Stimulated activated CD8-positive, alpha-beta memory T cell treated with anti-CD3 and anti-CD28 coated beads, Interleukin-2, amount 100 ng/mL, for 1 hour (primary cell): ENCODE measurements around the gene CD1D.
"Not testable (repeated sequence)": the region's sequence is repeated elsewhere in the genome, so short reads cannot be mapped to it uniquely, and the experiment has no call there.

Source experiments
- DNase-seq, 2 donors: peaks; one replicate each; pipeline ENCODE4 v3.0.0-alpha.2; 2020; ENCODE audit warnings: low read depth in 2 of 2

Gene CD1D

DNA sequence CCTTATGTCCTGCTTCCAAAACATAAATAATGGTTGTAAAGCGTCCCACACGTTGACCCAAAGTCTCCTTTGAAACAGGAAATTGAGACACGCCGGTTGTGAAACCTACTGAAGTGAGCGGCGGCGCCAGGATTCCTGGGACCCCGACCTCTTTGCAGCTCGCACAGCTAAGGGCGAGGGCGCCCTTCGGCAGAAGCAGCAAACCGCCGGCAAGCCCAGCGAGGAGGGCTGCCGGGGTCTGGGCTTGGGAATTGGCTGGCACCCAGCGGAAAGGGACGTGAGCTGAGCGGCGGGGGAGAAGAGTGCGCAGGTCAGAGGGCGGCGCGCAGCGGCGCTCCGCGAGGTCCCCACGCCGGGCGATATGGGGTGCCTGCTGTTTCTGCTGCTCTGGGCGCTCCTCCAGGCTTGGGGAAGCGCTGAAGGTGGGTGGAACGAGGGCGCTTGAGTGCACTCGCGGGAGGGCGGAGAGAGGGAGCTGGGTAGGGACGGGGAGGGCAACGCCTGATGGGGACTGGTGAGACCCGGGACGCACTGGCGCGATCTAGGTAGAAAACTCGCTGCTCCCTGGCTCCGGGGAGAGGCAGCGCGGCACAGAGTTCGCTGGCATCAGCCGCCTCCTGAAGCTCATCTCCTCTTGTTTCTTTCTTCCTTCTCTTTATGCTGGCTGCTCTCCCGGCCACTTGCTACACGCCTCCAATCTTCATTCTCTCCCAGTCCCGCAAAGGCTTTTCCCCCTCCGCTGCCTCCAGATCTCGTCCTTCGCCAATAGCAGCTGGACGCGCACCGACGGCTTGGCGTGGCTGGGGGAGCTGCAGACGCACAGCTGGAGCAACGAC, at the start of gene CD1D:
TSS of gene CD1D (plus strand) at position 155 of the 836 bp plus-strand sequence. CDS start at position 362, 207 bp downstream.
- DNase-seq, result no peak

DNA sequence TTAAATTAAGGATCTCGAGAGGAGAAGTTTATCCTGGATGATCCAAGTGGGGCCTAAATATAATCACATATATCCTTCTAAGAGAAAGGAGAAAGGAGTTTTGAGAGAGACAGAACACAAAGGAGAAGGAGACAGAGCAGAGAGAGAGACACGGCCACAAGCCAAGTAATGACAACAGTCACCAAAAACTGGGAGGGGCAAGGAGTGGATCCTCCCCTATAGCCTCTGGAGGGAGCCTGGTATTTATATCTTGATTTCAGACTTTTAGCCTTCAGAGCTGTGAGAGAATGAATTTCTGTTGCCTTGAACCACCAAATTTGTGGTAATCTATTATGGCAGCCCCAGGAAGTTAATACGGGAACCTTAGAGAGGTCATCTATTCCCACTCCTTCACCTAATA, 49.5 kb upstream of the CD1D start:
- no peak for DNase-seq

DNA sequence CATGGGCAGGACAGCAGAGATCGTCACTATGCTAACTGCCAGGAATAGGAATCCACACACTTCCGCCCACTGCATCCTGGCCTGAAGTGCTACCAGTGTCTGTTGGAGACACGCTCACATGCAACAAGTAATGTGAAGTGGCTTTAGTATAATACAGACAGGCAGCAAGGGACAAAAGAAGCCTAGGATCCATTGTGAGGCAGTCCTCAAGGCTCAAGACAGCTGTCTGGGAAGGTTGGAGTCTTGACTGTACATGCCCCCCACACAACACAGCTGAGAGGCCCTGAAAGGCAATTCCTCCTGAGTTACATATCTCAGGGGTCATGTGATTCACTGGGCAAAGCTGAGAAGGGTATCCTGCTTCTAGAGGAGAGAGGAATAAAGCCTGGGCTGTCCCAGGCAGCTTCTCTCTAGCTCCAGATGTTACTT, 39.9 kb upstream of the CD1D start:
- DNase-seq, result no peak

DNA sequence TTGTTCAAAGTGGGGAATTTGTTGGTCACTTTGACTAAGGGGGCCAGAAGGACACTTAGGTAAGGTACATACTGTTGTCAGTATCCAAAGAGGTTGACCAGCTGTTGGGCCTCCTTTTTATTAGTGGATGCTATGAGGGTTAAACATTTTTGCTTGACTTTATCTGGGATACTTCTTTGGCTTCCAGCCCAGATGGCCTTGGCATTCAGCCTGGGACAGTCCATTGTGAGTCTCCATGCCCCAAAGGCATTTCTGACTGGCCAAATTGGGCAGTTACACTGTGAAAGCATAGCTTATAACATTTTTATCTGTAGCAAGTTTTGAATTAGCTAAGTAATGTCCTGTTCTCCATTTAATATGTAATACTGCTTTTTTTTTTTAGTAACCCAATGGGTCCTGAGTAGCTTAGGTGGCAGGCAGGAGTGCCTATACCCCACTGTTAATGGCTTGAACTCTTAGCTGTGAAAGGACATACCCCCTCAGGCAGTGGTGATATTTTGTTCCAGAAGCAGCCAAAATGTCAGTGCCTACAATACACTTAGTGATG, 35.4 kb upstream of the CD1D start:
- no peak for DNase-seq

DNA sequence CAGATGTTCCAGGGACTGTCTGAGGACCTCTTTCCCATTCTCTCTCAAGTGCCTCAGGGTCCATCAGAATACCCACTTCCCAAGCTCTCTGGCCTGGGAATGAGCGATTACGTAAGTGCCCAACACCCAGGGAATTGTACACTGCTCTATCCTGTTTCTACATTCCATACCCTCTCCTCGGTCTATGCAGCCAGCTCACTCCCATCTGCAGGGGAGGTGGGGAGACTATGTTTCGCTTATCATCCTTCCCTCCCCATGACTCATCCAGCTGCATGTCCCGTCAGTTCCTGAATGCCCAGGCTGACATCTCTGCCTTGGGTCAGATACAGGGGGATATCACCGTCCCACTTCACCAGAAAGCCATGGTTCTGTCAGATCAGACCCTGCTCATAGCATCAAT, 34.5 kb upstream of the CD1D start:
- no peak for DNase-seq

DNA sequence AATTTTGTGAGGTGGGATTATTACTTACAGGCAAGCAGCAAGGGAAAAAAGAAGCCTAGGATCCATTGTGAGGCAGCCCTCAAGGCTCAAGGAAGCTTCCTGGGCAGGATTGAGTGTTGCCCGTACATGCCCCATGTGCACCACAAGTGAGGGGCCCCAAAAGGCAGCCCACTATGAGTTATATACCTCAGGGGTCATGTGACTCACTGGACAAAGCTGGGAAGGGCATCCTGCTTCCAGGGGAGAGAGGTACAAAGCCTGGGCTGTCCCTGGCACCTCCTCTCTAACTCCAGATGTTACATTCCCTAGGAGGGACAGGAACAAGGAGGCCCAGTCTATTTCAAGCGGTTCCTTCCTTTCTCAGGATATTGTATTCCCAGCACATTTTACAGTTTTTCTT, 34.0 kb upstream of the CD1D start:
- DNase-seq, result no peak

DNA sequence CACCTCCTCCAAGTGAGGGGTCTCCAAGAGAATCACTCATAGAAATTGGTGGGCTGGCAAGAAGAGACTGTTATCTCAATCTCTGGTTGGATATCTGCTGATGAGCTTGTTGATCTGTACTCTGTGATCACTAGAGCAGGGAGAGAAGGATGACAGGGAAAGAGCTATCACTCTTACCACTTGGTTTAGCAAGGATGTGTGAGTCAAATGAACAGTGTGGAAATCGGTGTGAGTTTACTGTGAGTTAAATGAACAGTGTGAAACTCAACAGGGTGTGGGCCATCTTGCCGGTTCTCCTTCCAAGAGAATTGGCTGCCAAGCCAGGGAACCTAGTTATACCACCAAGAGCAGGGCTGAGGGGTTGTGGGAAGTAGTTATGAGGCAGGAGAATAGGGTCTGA, 33.3 kb upstream of the CD1D start:
- DNase-seq, result no peak

DNA sequence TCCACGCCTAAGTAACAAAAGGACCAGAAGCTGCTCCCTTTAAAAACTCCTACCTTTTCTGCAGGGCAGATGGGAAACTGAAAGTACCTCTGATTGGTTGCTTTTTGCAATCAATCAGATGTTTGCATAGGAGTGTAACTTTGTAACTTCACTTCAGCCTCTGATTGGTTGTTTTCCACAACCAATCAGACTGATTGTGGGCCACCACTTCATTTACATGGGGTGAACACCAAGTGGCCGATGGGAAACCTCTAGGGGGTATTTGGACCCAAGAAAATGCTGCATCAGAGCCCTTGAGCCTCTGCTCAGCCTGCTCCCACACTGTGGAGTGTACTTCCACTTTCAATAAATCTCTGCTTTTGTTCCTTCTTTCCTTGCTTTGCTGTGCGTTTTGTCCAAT, 32.8 kb upstream of the CD1D start:
- no peak for DNase-seq

DNA sequence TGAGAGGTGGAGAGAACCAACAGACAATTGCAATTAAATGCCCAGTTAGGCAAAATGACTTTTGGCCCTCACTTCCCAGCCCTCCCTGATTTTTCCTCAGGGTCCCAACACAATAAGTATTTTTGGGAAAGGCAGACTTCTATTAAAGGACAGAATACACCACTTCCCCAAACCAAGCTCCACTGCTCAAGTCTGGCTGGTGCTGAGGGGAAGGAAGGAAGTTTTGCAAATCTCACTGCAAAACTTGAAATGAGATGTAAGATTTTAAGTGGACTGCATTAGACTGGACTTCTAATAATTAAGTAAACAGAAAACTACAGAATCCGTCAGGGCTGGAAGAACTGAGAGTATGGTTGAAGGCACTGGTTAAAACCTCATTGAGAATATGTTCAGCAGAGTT, 32.2 kb upstream of the CD1D start:
- no peak for DNase-seq

DNA sequence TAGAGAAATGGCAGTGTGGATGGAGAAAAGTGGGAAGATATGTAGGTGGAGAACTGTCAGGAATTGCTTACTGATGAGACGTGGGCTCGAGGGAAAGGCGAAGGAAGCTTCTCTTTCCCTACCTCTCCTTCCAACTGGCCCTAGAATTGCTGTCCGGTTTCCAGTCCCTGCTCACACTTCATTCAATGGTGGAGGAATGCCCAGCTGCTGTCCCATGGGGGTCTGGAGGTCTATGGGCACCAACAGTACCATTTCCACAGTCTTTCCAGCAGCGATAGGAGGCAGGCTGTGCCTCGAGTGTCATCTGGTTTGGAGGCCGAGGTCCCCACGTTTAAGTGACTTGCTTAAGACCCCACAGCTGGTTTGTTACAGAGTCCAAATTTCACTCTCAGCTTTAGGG, 31.5 kb upstream of the CD1D start:
- DNase-seq, result no peak

DNA sequence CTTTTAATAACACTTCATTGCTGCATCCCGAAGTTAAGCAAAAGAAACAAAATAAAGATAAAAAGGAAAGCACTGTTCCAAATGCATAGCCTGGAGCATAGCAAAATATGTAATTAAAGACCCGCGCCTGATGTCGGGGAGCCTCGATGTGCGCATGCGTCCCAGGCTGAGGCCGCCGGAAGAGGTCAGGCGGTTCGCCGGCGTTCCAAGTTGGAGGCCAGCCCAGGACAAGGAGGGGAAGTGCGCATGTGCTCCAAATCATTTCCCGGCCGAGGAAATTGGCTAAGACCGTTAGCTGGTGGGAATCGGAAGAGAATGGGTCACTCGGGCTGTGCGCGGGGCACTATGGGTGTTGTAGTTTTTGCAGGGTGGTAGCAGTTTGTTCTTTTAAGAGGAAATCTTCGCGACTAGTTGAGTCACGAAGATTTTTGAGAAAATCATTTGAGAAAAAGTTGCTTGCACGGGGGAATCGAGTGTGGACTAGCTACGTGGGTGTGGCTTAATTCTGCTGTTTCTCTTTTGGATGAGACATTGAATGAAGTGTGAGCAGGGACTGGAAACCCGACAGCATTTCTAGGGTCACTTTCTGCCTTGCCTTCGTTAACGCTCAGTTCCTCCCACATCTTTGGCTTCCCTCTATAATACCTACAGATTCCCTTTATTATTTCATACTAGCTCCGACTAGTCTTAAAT, 31.0 kb upstream of the CD1D start:
- peak; percentile 27 to 43 for DNase-seq

DNA sequence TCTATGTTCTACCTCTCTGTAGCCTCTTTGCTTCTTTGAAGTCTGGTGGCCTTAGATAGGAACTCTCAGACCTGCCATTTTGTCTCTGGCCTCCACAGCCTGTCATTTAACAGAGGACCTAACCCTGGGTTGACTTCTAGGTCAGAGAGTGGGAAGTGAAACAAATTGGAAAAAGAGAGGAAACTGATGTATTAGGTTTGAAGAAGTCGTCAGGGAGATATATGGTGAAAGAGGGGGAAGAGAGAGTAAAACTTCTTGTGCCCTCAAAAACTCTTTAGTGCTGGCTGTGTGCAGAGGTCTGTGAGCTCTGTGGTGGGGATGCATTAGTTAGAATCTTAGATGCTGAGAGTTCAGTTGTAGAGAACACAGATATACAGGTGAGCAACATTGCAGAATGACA, 30.2 kb upstream of the CD1D start:
- DNase-seq, result no peak

DNA sequence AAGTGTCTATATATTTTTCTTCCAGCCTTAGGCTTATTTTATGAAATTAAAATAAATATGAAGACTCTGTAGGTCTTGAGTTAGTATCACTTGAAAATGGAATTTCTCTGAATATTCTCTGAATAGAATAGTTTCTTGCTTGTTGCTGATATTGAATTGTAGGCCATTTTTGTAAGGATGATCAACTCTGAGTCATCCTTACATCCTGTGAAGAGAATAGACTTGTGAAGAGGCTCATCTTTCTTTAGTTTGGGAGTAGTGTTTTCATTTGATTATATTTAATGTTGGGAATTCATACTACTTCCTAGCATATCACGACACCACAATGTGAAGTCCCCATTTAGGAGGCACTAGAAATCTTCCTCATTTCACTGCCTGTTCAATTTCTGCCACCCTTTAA, 27.5 kb upstream of the CD1D start:
- DNase-seq, result no peak

DNA sequence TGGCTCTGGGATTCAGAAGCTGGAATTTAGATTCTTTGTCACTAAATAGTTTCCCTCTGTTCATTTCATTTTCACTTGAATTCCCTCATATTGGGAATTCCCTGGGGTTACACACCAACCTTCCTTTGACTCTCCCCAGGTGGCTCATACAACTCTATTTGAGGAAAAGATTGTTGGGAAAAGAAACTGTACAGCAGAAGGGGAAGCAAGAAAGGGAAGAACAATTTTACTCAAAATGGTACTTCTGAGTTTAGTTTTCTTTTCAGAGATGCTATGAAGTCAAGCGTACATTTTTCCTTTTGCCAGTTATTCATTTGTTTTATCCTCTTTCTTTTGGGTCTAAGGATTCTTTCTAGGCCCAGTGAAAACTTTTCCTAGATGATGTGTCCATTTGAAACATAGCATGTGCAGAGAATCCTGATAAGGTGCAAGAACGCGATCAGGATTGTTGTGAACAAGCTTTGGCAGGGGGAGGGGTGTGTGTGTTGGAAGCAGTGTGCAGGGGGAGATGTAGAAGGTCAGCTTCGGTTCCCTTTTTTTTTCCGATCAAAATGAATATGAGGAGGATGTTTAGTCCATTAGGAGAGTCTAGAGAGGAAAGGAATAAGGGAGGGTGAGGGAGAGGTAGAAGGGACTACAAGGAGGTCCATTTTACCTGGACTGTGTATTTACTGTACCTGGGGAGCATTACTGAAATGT, 26.8 kb upstream of the CD1D start:
- no peak for DNase-seq

DNA sequence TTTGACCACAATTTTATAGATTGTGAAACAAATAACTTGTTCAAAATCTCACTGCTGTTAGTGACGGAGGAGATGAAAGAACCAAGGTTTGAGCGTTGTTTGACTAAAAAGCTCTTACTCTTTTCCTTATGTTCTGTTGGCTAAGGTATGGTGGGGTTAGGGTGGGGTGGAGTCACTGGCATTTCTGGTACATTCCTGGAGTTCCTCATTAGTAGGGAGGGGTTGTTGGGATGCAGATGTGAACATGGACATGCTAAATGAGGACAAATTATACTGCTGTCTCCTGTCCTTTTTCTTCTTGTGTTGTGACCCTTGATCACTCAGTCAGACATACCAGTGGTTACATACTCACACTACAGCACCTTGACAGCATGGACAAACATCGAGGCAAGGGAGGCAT, 26.2 kb upstream of the CD1D start:
- DNase-seq, result no peak

DNA sequence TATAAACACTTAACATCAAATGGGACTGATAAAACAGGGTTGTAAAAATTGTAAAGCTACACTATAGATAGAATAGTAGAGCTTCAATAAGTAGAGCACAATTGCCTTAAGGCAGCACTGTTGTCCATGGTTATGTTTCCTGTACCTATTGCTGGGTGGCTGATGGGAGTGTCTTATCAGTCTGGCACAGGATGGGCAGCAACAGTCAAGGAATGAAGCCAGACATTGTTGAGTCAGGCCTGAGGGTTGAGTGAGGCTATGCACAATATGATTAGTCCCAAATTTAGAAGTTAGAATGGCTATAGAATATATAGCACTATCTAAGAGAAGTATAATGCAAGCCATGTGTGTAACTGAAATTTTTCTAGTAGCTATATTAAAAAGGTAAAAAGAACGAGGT, 25.0 kb upstream of the CD1D start:
- DNase-seq, result no peak

DNA sequence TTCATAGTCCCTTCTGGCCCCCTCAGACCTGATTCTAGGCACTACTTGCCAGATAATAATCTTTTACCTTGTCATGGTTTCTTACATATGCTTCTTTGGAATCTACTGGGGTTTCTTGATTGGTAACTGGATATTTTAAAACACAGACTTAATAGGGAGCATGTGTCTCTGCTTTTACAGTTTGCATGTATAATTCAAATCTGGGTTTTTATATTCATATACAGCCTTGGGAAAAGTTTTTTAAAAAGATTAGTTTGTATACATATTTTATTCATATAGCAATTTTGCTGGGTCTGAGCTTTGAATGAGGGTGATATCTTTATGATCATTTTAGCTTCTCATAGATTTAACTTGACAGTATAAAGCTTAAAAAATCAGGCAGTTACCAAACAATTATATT, 21.1 kb upstream of the CD1D start:
- DNase-seq, result no peak

DNA sequence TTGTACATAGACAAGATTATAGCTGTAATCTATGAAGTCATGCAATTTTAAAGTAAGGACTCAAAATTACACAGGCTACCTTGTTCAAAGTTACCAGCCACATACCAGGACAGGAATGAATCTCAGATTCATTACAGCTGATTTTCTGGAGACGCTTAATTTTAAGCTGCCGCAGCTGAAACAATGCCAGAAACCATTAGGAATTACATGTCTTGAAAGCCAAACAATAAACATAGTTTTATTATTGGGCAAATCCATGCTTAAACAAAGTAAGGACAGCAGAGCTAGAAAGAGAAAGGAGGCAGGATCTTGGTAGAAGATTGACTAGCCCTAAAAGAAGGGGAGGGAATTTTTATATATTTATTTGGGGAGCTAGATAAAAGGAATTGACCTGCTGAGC, 19.2 kb upstream of the CD1D start:
- no peak for DNase-seq

DNA sequence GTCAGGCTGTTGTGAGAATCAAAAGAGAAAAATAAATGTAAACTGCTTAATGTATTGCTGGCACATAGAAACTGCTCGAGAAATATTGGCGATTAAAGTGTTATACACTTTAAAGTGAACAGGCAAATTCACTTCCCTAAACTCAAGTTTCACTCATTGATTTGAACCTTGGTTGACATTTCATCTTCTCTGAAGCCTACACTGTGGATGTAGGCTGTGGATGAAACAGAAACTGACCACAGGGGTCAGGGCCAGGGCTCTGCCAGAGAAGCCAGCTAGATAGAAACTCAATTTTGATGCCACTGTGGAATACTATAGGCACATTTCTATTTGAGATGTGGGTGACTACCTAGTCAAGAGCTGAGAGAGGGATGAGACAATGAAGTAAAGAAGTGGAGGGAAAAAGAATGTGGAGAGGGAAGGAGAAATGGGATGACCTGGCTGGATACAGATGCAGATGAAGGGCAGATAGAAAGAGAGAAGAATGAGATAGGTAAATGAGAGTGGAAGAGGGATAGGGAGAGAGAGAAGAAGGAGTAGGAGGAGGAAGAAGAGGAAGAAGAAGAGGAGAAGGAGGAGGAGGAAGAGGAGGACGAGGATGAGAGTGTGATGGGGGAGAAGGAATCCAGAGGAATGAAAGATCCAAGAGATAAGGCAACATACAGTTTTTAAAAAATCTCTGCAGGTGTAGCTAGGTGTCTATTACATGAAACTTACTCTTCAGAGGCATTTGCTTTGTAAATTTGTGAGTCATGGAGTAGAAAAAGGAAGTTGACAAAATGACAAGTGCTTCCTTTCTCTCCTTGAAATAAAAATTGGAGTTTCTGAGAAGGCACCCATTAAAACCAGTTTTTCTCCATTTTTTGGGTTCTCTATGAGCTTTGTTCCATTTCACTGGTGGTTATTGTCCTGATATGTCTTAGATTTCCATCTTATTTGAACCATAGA, 17.4 kb upstream of the CD1D start:
- no peak for DNase-seq

DNA sequence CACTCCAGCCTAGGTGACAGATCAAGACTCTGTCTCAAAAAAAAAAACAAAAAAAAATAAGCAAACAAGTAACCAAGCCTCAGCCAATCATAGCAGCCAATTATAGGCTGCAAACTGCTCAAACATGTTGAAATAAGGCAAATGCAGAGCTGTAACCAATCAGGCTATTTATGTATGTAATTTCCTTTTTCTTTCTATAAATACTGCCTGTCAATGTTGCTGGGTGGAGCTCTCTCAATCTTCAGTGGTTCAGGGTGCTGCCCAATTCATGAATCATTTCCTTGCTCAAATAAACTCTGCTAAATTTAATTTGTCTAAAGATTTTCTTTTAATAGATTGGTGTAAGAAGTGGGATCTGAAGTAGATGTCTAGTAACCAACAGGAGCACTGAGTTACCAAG, 11.6 kb upstream of the CD1D start:
- DNase-seq, result no peak

DNA sequence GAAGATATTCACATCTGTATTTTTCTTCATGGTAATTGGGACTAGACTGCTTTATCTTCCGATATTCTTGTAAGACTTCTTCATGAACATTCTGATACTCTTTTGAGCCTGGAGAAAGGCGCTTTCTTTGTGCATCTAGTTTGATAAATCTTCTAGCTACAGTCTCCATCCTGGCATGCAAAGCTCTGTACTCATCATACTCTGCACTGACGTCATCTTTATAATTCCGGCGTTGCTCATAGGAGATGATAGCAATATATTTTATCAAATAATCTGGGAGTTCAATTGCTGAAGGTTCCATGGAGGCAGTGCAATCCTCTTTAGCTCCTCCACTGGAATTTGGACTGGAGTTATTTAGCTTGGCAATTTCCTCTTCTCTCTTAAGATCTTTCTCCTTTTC, 4.8 kb upstream of the CD1D start:
- DNase-seq, result not testable (repeated sequence)
